H1 (cell line): ENCODE results near the gene SAMD4A. TPM values are rescaled to one million over a fixed set of nuclear protein-coding genes. Genes with fewer than 3 reads are reported as not detected.

Experiments
- CBX8 ChIP-seq: fragments of 300-800, 300-1000 bp; sonication (generic); IDR thresholded peaks from 2 replicates; pipeline ENCODE4 v1.7.1; 2016; ENCODE audit warnings: low read depth, low read length, borderline replicate concordance
- JUND ChIP-seq: IDR thresholded peaks from 2 replicates; pipeline ENCODE4 v1.6.1; 2011; ENCODE audit warnings: mild to moderate bottlenecking, improper control_type of control experiment, low read length
- KDM5A ChIP-seq: fragments of 200-600 bp; IDR thresholded peaks from 2 replicates; pipeline ENCODE4 v1.7.1; 2012; ENCODE audit warnings: mild to moderate bottlenecking, low read length, inconsistent platforms, mixed read lengths
- NANOG ChIP-seq: IDR thresholded peaks from 2 replicates; pipeline ENCODE4 v1.6.1; 2011; ENCODE audit warnings: low read length, low read depth, mild to moderate bottlenecking, inconsistent platforms; ENCODE audit not compliant: insufficient read depth, poor library complexity, severe bottlenecking
- PHF8 ChIP-seq: fragments of 200-600 bp; sonication (generic); conservative IDR thresholded peaks from 2 replicates; pipeline ENCODE4 v1.7.1; 2012; ENCODE audit warnings: low read depth, mild to moderate bottlenecking, inconsistent platforms, low read length, moderate library complexity
- POLR2A ChIP-seq, 2 experiments: IDR thresholded peaks; 1 replicate in 1 of 2; 2 replicates in 1 of 2; pipeline ENCODE4 v1.6.1; 2011; ENCODE audit warnings: low read depth in 2 of 2, low read length in 2 of 2, mild to moderate bottlenecking in 2 of 2; ENCODE audit errors: control extremely low read depth in 1 of 2
- POLR2AphosphoS5 ChIP-seq: IDR thresholded peaks from 2 replicates; pipeline ENCODE4 v1.6.1; 2011; ENCODE audit warnings: low read depth, low read length
- RAD21 ChIP-seq, 2 experiments: IDR thresholded peaks in 1 of 2; conservative IDR thresholded peaks in 1 of 2; 2 replicates each; pipeline ENCODE4 v1.6.1; 2011; ENCODE audit warnings: low read depth in 2 of 2, low read length in 2 of 2, improper control_type of control experiment in 1 of 2, inconsistent platforms in 1 of 2, mild to moderate bottlenecking in 1 of 2, moderate library complexity in 1 of 2
- RBBP5 ChIP-seq: IDR thresholded peaks from 2 replicates; pipeline ENCODE4 v1.7.1; 2012; ENCODE audit warnings: low read depth, mild to moderate bottlenecking, inconsistent platforms, low read length, moderate library complexity, borderline replicate concordance
- SP4 ChIP-seq: IDR thresholded peaks from 2 replicates; pipeline ENCODE4 v1.6.1; 2012; ENCODE audit warnings: low read length, inconsistent platforms
- TAF1 ChIP-seq: IDR thresholded peaks from 2 replicates; pipeline ENCODE4 v1.6.1; 2011; ENCODE audit warnings: mild to moderate bottlenecking, low read depth, low read length
- TCF12 ChIP-seq: IDR thresholded peaks from 2 replicates; pipeline ENCODE4 v1.6.1; 2011; ENCODE audit warnings: low read depth, mild to moderate bottlenecking, low read length
- polyA plus RNA-seq, 7 experiments: library from polyadenylated mRNA; depleted of rRNA in 3 of 7; stranded (reverse) in 5 of 7; unstranded in 2 of 7; fragments of >200 nt in 5 of 7; fragments of 200-250 nt in 2 of 7; gene quantifications; 1 replicate in 5 of 7; 2 replicates in 1 of 7; 4 replicates in 1 of 7; pipeline versions ENCODE4 v1.2.1 to v1.2.3, GENCODE V29; 2011 to 2013; ENCODE audit warnings: missing spikeins in 2 of 7, mixed read lengths in 2 of 7
- total RNA-seq: library from RNA; stranded (reverse); fragmentation: NEBNext Ultra II Directional; extraction: Animal tissue kit (Norgen Biotek cat#: 25700); gene quantifications from 2 replicates; pipeline ENCODE4 v1.2.1, GENCODE V29; 2021

The SAMD4A gene
- total and polyA plus RNA-seq, 2 of the 8 experiments (the other 6 are each of a cell fraction or from before 2014, with no cell fraction given), result 2.4 to 12.3 TPM

DNA sequence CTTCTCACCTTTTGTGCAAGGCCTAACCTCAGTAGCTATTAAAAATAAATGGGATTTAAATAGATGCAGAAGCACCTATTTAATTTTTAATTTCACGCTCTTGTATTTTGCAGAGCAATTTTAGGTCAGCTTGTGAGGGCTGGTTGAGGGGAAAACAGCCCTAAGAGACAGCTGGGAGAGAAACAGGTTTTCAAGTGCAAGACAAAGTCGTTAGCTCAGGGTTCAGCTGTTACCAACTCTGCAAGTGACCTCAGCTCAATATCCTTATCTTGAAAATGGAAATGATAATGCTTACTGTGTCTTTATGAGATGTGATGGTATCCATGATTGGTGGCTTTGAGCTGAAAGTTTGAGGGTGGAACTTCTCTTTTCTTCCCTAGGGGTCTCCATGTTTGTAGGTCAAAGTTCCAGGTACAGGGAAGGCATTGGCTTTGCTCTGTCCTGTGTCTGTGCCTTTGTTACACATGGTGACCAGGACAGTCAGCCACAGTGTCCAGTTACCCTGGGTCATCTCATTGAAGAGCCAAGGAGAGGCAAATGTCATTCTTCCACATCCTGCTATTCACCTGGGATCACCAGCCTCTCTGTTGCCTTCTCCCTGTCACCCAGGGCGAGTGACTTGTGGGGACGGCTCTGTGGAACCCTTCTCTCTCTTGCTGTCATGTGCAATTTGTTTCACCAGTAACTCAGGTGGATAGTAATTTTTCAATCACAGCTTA lies 100.3 kb downstream of the SAMD4A start (continued):
- TF ChIP-seq RAD21 (IDR thresholded peaks at IDR 0.05 in 1 of 2, conservative IDR thresholded peaks at IDR 0.05 in 1 of 2; ENCODE audit: low read depth in 2 of 2, low read length in 2 of 2) (no peak), JUND (no peak), TAF1 (no peak), POLR2A (IDR thresholded peaks at IDR 0.05; ENCODE audit: control extremely low read depth in 1 of 2, low read depth in 2 of 2, low read length in 2 of 2) (no peak), POLR2AphosphoS5 (no peak), RBBP5 (no peak), CBX8 (no peak), KDM5A (no peak), TCF12 (no peak), PHF8 (no peak), NANOG (no peak), SP4 (no peak)
